ENCODE measurements around the gene TCEAL4.

The TCEAL4 gene

DNA sequence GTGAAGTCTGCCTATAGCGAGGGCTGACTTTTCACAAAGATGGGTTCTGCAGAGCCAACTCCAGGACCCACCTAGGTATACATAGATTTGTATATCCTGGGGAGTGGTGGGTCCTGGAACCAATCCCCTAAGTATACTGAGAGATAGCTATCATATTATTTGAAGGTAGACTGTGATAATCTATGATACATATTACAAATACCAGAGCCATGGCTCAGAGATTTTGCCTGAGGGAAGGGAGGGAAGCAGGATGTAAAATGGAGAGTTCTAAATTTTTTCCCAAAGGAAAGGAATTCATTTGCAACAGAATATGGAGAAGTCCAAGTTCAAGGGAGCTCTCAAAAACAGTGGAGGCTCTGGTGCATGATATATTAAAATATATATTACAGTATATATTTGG is 29.7 kb downstream of the TCEAL4 start:
- Histone ChIP-seq H2AFZ (ENCODE audit: low read length) (no peak overlapping the region), H3K9me3 (ENCODE audit: insufficient read depth, low read depth, low read length) (no peaks in the 10 kb centered on the region), H3K36me3 (ENCODE audit: insufficient read depth, low read length) (no peaks in the 10 kb centered on the region), H4K20me1 (ENCODE audit: insufficient read depth, low read length, poor library complexity, severe bottlenecking) (no peaks in the 10 kb centered on the region), H3K79me2 (ENCODE audit: insufficient read depth, low read length) (no peaks in the 10 kb centered on the region), H3K4me1 (ENCODE audit: insufficient read depth, low read length, poor library complexity, severe bottlenecking) (peaks cover 6% of the 10 kb centered on the region), H3K4me3 (ENCODE audit: low read length, poor library complexity, severe bottlenecking) (no peak overlapping the region), H3F3A (ENCODE audit: low read depth) (no peaks in the 10 kb centered on the region), H3K4me2 (ENCODE audit: low read depth, low read length, poor library complexity, severe bottlenecking) (no peak overlapping the region), H3K9ac (ENCODE audit: low read depth, low read length, poor library complexity, severe bottlenecking) (no peak overlapping the region), H3K27me3 (ENCODE audit: insufficient read depth, low read length, poor library complexity, severe bottlenecking) (no peaks in the 10 kb centered on the region), H3K9me2 (replicated peaks; ENCODE audit: low read depth, low read length) (no peaks in the 10 kb centered on the region)
- TF ChIP-seq, protein P1, sequence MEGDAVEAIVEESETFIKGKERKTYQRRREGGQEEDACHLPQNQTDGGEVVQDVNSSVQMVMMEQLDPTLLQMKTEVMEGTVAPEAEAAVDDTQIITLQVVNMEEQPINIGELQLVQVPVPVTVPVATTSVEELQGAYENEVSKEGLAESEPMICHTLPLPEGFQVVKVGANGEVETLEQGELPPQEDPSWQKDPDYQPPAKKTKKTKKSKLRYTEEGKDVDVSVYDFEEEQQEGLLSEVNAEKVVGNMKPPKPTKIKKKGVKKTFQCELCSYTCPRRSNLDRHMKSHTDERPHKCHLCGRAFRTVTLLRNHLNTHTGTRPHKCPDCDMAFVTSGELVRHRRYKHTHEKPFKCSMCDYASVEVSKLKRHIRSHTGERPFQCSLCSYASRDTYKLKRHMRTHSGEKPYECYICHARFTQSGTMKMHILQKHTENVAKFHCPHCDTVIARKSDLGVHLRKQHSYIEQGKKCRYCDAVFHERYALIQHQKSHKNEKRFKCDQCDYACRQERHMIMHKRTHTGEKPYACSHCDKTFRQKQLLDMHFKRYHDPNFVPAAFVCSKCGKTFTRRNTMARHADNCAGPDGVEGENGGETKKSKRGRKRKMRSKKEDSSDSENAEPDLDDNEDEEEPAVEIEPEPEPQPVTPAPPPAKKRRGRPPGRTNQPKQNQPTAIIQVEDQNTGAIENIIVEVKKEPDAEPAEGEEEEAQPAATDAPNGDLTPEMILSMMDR (conservative IDR thresholded peaks at IDR 0.05; ENCODE audit: low read length), result no peak
- TF ChIP-seq EZH2phosphoT487 (IDR thresholded peaks at IDR 0.05; ENCODE audit: borderline replicate concordance), result no peak

DNA sequence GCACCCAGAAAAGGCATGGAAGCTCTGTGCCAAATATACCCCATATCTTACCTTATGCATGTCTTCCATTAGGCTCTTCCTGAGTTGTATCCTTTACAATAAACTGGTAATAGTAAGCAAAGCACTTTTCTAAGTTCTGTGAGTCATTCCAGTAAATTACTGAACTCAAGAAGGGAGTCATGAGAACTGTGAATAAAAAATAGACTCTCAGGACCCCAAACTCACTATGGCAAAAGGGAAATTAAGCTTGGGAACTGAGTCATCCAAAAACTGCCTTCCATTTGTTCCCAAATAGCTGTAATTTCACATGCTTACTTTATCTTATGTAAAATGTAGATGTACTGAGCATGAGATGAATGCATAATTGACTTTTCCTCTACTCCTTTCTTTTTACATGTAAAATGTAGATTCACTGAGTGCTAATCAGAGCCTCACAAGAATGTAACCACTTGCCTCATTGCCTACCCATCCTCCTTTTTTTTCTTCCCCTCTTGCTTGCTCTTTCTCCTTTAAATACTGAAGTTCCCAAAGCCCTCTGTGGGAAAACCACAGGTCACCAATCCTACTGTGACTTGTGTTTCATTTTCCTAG is 30.6 kb downstream of the TCEAL4 start:
- Histone ChIP-seq H3K4me3 (ENCODE audit: low read length, poor library complexity, severe bottlenecking) (no peak overlapping the region), H3K79me2 (ENCODE audit: insufficient read depth, low read length) (no peaks in the 10 kb centered on the region), H3F3A (ENCODE audit: low read depth) (no peaks in the 10 kb centered on the region), H3K27me3 (ENCODE audit: insufficient read depth, low read length, poor library complexity, severe bottlenecking) (no peaks in the 10 kb centered on the region), H3K4me1 (ENCODE audit: insufficient read depth, low read length, poor library complexity, severe bottlenecking) (peaks cover 6% of the 10 kb centered on the region), H3K9me3 (ENCODE audit: insufficient read depth, low read depth, low read length) (no peaks in the 10 kb centered on the region), H2AFZ (ENCODE audit: low read length) (no peak overlapping the region), H3K4me2 (ENCODE audit: low read depth, low read length, poor library complexity, severe bottlenecking) (no peak overlapping the region), H4K20me1 (ENCODE audit: insufficient read depth, low read length, poor library complexity, severe bottlenecking) (no peaks in the 10 kb centered on the region), H3K9ac (ENCODE audit: low read depth, low read length, poor library complexity, severe bottlenecking) (no peak overlapping the region), H3K9me2 (replicated peaks; ENCODE audit: low read depth, low read length) (no peaks in the 10 kb centered on the region), H3K36me3 (ENCODE audit: insufficient read depth, low read length) (no peaks in the 10 kb centered on the region)
- TF ChIP-seq, protein P1 (conservative IDR thresholded peaks at IDR 0.05; ENCODE audit: low read length), result no peak
- TF ChIP-seq EZH2phosphoT487 (IDR thresholded peaks at IDR 0.05; ENCODE audit: borderline replicate concordance), result no peak

DNA sequence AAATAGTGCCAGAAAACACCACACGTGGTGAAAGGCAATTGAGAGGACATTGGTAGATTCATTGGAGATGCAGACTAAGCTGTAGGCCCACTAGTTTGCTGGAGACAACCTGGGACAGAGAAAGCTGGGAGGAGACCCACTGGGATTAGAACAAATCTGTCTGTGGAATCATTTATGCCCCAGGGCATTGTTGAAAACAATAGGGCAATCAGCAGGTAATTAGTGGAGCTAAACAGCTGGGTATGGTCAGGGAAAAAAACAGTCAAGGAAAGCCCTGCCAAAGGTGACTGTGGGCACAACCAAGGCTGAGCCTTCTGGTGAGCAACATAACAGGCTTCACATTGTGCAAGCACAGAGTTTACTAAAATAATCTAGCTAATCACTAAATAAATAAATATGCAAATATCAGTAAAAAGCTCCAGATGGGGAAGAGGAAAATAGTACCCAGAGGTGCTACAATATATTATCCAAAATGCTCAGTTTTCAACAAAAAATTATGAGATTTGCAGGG is 31.4 kb downstream of the TCEAL4 start:
- TF ChIP-seq EZH2phosphoT487 (IDR thresholded peaks at IDR 0.05; ENCODE audit: borderline replicate concordance), result no peak
- TF ChIP-seq, protein P1 (conservative IDR thresholded peaks at IDR 0.05; ENCODE audit: low read length), result no peak
- Histone ChIP-seq H3K79me2 (ENCODE audit: insufficient read depth, low read length) (no peaks in the 10 kb centered on the region), H3F3A (ENCODE audit: low read depth) (no peaks in the 10 kb centered on the region), H3K4me1 (ENCODE audit: insufficient read depth, low read length, poor library complexity, severe bottlenecking) (peaks cover 6% of the 10 kb centered on the region), H3K4me3 (ENCODE audit: low read length, poor library complexity, severe bottlenecking) (no peak overlapping the region), H3K27me3 (ENCODE audit: insufficient read depth, low read length, poor library complexity, severe bottlenecking) (no peaks in the 10 kb centered on the region), H3K9me3 (ENCODE audit: insufficient read depth, low read depth, low read length) (no peaks in the 10 kb centered on the region), H2AFZ (ENCODE audit: low read length) (no peak overlapping the region), H3K4me2 (ENCODE audit: low read depth, low read length, poor library complexity, severe bottlenecking) (no peak overlapping the region), H4K20me1 (ENCODE audit: insufficient read depth, low read length, poor library complexity, severe bottlenecking) (no peaks in the 10 kb centered on the region), H3K36me3 (ENCODE audit: insufficient read depth, low read length) (no peaks in the 10 kb centered on the region), H3K9ac (ENCODE audit: low read depth, low read length, poor library complexity, severe bottlenecking) (no peak overlapping the region), H3K9me2 (replicated peaks; ENCODE audit: low read depth, low read length) (no peaks in the 10 kb centered on the region)

Data from Loucy (cell line).